ENCODE results near the gene SMIM24.
A peak's percentile ranks its signal among the peaks of the same experiment; 100 is the strongest.

Gene SMIM24

GRCh38 chr19:3497757-3498520 is 17.6 kb upstream of the SMIM24 start:
- no peak for DNase-seq (ENCODE audit: low spot score)

- DNase-seq (ENCODE audit: low spot score): no peak
Observed at GRCh38 chr19:3496392-3497273, 16.3 kb upstream of the SMIM24 start.

- no peak for DNase-seq (ENCODE audit: low spot score)
Observed at GRCh38 chr19:3494559-3494958, 14.2 kb upstream of the SMIM24 start.

GRCh38 chr19:3494051-3494450 is 13.7 kb upstream of the SMIM24 start:
- DNase-seq (ENCODE audit: low spot score): peak; percentile 46

GRCh38 chr19:3493651-3494050 is 13.3 kb upstream of the SMIM24 start:
- DNase-seq (ENCODE audit: low spot score): no peak

- DNase-seq (ENCODE audit: low spot score): no peak
Observed at GRCh38 chr19:3492919-3493318, 12.6 kb upstream of the SMIM24 start.

- DNase-seq (ENCODE audit: low spot score): no peak
Observed at GRCh38 chr19:3492131-3492839, 12.0 kb upstream of the SMIM24 start.

- no peak for DNase-seq (ENCODE audit: low spot score)
Observed at GRCh38 chr19:3491396-3492119, 11.2 kb upstream of the SMIM24 start.

GRCh38 chr19:3483226-3483628 is 2.9 kb upstream of the SMIM24 start, which contains the start of gene SMIM44:
Gene SMIM44, minus strand, starts transcription at chr19:3483441. Its CDS starts 38 bp downstream, at chr19:3483403.
- no peak for DNase-seq (ENCODE audit: low spot score)

- no peak for DNase-seq (ENCODE audit: low spot score)
Observed at GRCh38 chr19:3482507-3483225, 2.3 kb upstream of the SMIM24 start.

GRCh38 chr19:3481241-3482090 is 1.1 kb upstream of the SMIM24 start:
- no peak for DNase-seq (ENCODE audit: low spot score)

GRCh38 chr19:3479834-3480215 is 500 bp downstream of the SMIM24 start:
- DNase-seq (ENCODE audit: low spot score): peak; percentile 61

GRCh38 chr19:3479177-3479833 is 1.0 kb downstream of the SMIM24 start:
- DNase-seq (ENCODE audit: low spot score): peak; percentile 84

GRCh38 chr19:3478409-3479176 is 1.7 kb downstream of the SMIM24 start:
- peak; percentile 26 for DNase-seq (ENCODE audit: low spot score)

- DNase-seq (ENCODE audit: low spot score): no peak
Observed at GRCh38 chr19:3477951-3478350, 2.4 kb downstream of the SMIM24 start.

GRCh38 chr19:3477506-3477905 is 2.8 kb downstream of the SMIM24 start:
- DNase-seq (ENCODE audit: low spot score): no peak

- DNase-seq (ENCODE audit: low spot score): no peak
Observed at GRCh38 chr19:3476830-3477229, 3.5 kb downstream of the SMIM24 start.

- DNase-seq (ENCODE audit: low spot score): no peak
Observed at GRCh38 chr19:3475449-3475848, 4.9 kb downstream of the SMIM24 start.

GRCh38 chr19:3474614-3475013 is 5.7 kb downstream of the SMIM24 start:
- DNase-seq (ENCODE audit: low spot score): no peak

Measured in germinal center (tissue), 1 donor.